ENCODE results near the gene SCPEP1. TPM values are rescaled to one million over a fixed set of nuclear protein-coding genes. Genes with fewer than 3 reads are reported as not detected.
A peak's percentile ranks its signal among the peaks of the same experiment; 100 is the strongest.

Gene SCPEP1, protein sequence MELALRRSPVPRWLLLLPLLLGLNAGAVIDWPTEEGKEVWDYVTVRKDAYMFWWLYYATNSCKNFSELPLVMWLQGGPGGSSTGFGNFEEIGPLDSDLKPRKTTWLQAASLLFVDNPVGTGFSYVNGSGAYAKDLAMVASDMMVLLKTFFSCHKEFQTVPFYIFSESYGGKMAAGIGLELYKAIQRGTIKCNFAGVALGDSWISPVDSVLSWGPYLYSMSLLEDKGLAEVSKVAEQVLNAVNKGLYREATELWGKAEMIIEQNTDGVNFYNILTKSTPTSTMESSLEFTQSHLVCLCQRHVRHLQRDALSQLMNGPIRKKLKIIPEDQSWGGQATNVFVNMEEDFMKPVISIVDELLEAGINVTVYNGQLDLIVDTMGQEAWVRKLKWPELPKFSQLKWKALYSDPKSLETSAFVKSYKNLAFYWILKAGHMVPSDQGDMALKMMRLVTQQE
- 10 to 100 TPM; 22.1 to 25.5 TPM for total RNA-seq
- polyA plus RNA-seq (2013, experiment 1 of 2): 31.4 TPM
- 27.6 TPM for polyA plus RNA-seq (2013, experiment 2 of 2)
- 3.2 to 27.4 (median 15.7) reads per million in 172 experiments for total RNA-seq

DNA sequence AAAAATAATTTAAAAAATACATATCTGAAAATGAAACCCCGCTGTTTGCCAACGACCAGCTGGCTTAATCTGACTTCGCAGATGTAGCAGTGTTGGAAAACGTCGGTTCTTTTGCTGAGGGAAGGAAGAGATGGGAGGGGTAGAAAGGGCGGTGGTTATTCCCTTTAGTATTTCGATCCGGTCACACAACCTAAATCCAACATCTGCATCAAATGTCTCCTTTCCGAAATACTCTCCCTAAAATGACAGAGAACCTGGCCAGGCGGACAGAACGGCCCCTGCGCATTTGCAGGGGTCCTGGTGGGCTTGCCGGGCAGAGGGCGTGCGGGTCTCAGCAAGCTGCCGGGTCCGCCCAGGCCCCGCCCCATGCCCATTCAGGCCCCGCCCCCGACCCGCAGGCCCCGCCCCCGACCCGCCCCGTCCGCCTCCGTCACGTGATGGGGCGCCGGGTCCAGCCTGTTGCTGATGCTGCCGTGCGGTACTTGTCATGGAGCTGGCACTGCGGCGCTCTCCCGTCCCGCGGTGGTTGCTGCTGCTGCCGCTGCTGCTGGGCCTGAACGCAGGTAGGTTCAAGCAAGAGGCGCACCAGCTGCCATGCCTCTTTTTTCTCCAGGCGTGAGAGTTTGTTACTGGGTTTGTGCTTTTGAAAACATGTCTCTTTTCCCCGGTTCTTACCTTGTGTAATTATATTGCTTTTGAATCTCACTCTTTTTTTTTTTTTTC lies at the start of gene SCPEP1:
SCPEP1 (plus strand) TSS at position 459 of the 723 bp plus-strand sequence; CDS start at position 488, 29 bp downstream.
- Mint-ChIP-seq H3K4me3 (peak within 1 kb of the TSS; percentile 92), H3K36me3 (ENCODE audit: low read depth) (no peaks in the 10 kb centered on the region), H3K27me3 (peaks cover 8% of the 10 kb centered on the region), H3K4me1 (ENCODE audit: low read depth) (peaks cover 13% of the 10 kb centered on the region), H3K27ac (peak within 1 kb of the TSS; percentile 73), H3K9me3 (no peaks in the 10 kb centered on the region)
- ChIA-PET POLR2A (interaction anchor here (0.8 to 2.1 kb wide), 8 partner anchors 10 to 872 kb away, joined by 3 to 11 read pairs (median 3); partner anchors contain the start of genes AKAP1, COIL, DGKE and MRPS23), CTCF (interaction anchor here (1.9 to 3.8 kb wide), 2 partner anchors 17 to 107 kb away, joined by 7 to 21 read pairs; partner anchors contain the start of genes AKAP1 and COIL)
- Histone ChIP-seq H3K27ac (ENCODE audit: low read depth in 1 of 2, low read length in 2 of 2) (no peak within 1 kb of the TSS), H3K27me3 (ENCODE audit: control insufficient read depth in 1 of 2, insufficient read depth in 2 of 2, low read length in 2 of 2) (no peaks in the 10 kb centered on the region), H3K36me3 (ENCODE audit: insufficient read depth, low read length) (no peaks in the 10 kb centered on the region), H3K4me1 (ENCODE audit: insufficient read depth, low read length) (peaks cover 17% of the 10 kb centered on the region), H3K4me3 (ENCODE audit: low read length) (peak within 1 kb of the TSS; percentile 72), H3K9me3 (ENCODE audit: control insufficient read depth in 1 of 2, insufficient read depth in 1 of 2, low read length in 2 of 2) (no peaks in the 10 kb centered on the region)
- TF ChIP-seq, protein P1, sequence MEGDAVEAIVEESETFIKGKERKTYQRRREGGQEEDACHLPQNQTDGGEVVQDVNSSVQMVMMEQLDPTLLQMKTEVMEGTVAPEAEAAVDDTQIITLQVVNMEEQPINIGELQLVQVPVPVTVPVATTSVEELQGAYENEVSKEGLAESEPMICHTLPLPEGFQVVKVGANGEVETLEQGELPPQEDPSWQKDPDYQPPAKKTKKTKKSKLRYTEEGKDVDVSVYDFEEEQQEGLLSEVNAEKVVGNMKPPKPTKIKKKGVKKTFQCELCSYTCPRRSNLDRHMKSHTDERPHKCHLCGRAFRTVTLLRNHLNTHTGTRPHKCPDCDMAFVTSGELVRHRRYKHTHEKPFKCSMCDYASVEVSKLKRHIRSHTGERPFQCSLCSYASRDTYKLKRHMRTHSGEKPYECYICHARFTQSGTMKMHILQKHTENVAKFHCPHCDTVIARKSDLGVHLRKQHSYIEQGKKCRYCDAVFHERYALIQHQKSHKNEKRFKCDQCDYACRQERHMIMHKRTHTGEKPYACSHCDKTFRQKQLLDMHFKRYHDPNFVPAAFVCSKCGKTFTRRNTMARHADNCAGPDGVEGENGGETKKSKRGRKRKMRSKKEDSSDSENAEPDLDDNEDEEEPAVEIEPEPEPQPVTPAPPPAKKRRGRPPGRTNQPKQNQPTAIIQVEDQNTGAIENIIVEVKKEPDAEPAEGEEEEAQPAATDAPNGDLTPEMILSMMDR (IDR thresholded peaks at IDR 0.05): no peak
- DNase-seq (peak; percentile 63 to 92 (median 80)), ATAC-seq (ENCODE audit: poor library complexity) (peak; percentile 96)
- intact Hi-C loops (cut with DNase I, micrococcal nuclease): loop anchor here (2.0 kb wide), 5 partner anchors 15 to 143 kb away; partner anchors contain the start of genes COIL (in 1 of the 2) and DGKE (in 1 of the 2)

DNA sequence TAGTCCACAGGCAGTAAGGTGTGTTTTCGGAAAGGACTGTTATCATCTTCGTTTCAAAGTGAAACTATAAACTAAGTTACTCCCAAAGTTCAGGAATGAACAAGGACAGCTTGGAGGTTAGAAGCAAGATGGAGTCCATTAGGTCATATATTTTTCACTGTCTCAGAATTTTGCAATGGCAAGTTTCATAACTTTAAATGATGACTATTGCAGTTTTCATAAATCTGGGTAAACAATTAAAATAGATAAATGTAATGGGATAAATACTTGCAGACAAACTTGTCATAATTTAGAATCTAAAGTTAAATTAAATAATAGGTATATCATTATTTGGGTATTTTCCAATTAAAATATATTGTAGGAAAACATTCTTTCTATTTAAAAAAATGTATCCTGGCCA lies 49.3 kb upstream of the SCPEP1 start:
- Mint-ChIP-seq H3K27ac (no peak overlapping the region), H3K4me3 (no peak overlapping the region), H3K9me3 (peaks cover 2% of the 10 kb centered on the region), H3K27me3 (no peaks in the 10 kb centered on the region), H3K4me1 (ENCODE audit: low read depth) (no peaks in the 10 kb centered on the region), H3K36me3 (ENCODE audit: low read depth) (peaks cover 14% of the 10 kb centered on the region)
- H3K4me1 ChIP-seq (ENCODE audit: insufficient read depth, low read length): no peaks in the 10 kb centered on the region
- H3K27me3 ChIP-seq (ENCODE audit: control insufficient read depth in 1 of 2, insufficient read depth in 2 of 2, low read length in 2 of 2): no peaks in the 10 kb centered on the region
- intact Hi-C loops (cut with DNase I, micrococcal nuclease): no loop called here
- no peaks in the 10 kb centered on the region for H3K36me3 ChIP-seq (ENCODE audit: insufficient read depth, low read length)
- TF ChIP-seq, protein P1 (IDR thresholded peaks at IDR 0.05): no peak
- H3K27ac ChIP-seq (ENCODE audit: low read depth in 1 of 2, low read length in 2 of 2): no peak overlapping the region
- peaks cover 0 to 4% of the 10 kb centered on the region in 2 experiments for H3K9me3 ChIP-seq (ENCODE audit: control insufficient read depth in 1 of 2, insufficient read depth in 1 of 2, low read length in 2 of 2)
- DNase-seq (no peak), ATAC-seq (ENCODE audit: poor library complexity) (no peak)
- ChIA-PET POLR2A (no interaction called here), CTCF (no interaction called here)
- no peak overlapping the region for H3K4me3 ChIP-seq (ENCODE audit: low read length)

DNA sequence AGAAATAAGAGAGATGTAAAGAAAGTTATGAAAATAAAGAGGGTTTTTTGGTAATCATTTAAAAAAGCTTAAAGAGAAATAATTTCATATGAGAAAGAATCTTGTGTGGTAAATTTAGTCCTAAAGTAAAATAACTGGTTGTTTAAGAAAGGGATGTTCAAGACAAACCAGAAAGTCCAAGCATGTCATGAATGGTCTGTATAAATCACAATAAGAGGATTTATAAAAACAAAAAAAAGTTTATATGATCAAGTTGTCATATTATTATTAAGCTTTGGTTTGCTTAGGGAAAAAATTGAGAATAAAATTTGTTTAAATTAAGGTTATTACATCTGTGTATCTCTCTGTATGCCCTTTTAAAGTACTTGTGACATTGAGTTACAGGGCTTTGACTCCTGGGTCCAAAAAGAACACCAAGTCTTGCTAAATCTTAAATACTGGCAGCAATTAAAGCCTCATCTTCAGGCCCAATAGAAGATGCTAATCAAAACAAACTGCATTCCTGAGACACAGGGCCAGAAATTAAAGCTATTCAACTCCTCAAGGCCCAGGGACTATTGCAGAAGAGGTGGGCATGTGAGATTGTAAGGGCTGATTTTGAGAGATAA lies 48.5 kb upstream of the SCPEP1 start:
- Mint-ChIP-seq H3K27ac (no peak overlapping the region), H3K4me1 (ENCODE audit: low read depth) (no peaks in the 10 kb centered on the region), H3K9me3 (peaks cover 2% of the 10 kb centered on the region), H3K27me3 (no peaks in the 10 kb centered on the region), H3K36me3 (ENCODE audit: low read depth) (peaks cover 22% of the 10 kb centered on the region), H3K4me3 (no peak overlapping the region)
- CTCF ChIA-PET: no interaction called here
- TF ChIP-seq, protein P1 (IDR thresholded peaks at IDR 0.05): no peak
- POLR2A ChIA-PET: no interaction called here
- Histone ChIP-seq H3K4me3 (ENCODE audit: low read length) (no peak overlapping the region), H3K9me3 (ENCODE audit: control insufficient read depth in 1 of 2, insufficient read depth in 1 of 2, low read length in 2 of 2) (peaks cover 0 to 4% of the 10 kb centered on the region in 2 experiments), H3K36me3 (ENCODE audit: insufficient read depth, low read length) (peaks cover 2% of the 10 kb centered on the region), H3K27me3 (ENCODE audit: control insufficient read depth in 1 of 2, insufficient read depth in 2 of 2, low read length in 2 of 2) (no peaks in the 10 kb centered on the region), H3K27ac (ENCODE audit: low read depth in 1 of 2, low read length in 2 of 2) (no peak overlapping the region), H3K4me1 (ENCODE audit: insufficient read depth, low read length) (no peaks in the 10 kb centered on the region)
- DNase-seq (no peak), ATAC-seq (ENCODE audit: poor library complexity) (no peak)
- intact Hi-C loops (cut with DNase I, micrococcal nuclease): no loop called here
